PC-9 (cell line): Measurements from ENCODE around the gene PKN2. TPM values are rescaled to one million over a fixed set of nuclear protein-coding genes. Genes with fewer than 3 reads are reported as not detected.
A peak's percentile ranks its signal among the peaks of the same experiment; 100 is the strongest.

Source experiments
- BruUV-seq: library from RNA; stranded (reverse); fragments of 400-500 nt; replicated peaks from 2 replicates; lab custom pipeline; 2021; lab: Mats Ljungman, UMichigan
- CTCF ChIA-PET: fragments of 300-600 bp; sonication (Branson Sonifier 250); formaldehyde crosslinking; loops from one replicate; lab custom pipeline; 2022; ENCODE audit warnings: antibody characterized with exemption; lab: Charles Lee
- POLR2A ChIA-PET: fragments of 300-600 bp; sonication (Branson Sonifier 250); formaldehyde crosslinking; loops from one replicate; lab custom pipeline; 2022; ENCODE audit warnings: antibody characterized with exemption; ENCODE audit not compliant: unreplicated experiment; lab: Charles Lee
- DNase-seq, 2 experiments: peaks; one replicate each; pipeline versions ENCODE4 v3.0.0 to v3.0.0-alpha.2; 2015 to 2022; ENCODE audit warnings: mixed read lengths in 1 of 2
- H2AFZ ChIP-seq: fragments of 200-600 bp; sonication (generic); 2 replicates; pipeline ENCODE4 v1.8.1; 2017; ENCODE audit warnings: antibody characterized with exemption
- H3F3A ChIP-seq: fragments of 200-600 bp; sonication (generic); 2 replicates; pipeline ENCODE4 v1.8.1; 2017; ENCODE audit warnings: antibody characterized with exemption, mild to moderate bottlenecking, low read depth; ENCODE audit not compliant: insufficient read depth
- H3K27ac ChIP-seq: fragments of 200-600 bp; sonication (generic); 2 replicates; pipeline ENCODE4 v1.6.1; 2016; ENCODE audit warnings: mixed run types
- H3K27me3 ChIP-seq: fragments of 200-600 bp; sonication (generic); 2 replicates; pipeline ENCODE4 v1.6.1; 2016; ENCODE audit warnings: low read depth, mixed run types; ENCODE audit not compliant: insufficient read depth
- H3K36me3 ChIP-seq: fragments of 200-600 bp; sonication (generic); 2 replicates; pipeline ENCODE4 v1.6.1; 2016; ENCODE audit warnings: low read depth, mixed run types
- H3K4me1 ChIP-seq: fragments of 200-600 bp; sonication (generic); replicated peaks from 2 replicates; pipeline ENCODE4 v1.6.1; 2016; ENCODE audit warnings: mixed run types; ENCODE audit not compliant: insufficient read depth
- H3K4me2 ChIP-seq: fragments of 200-600 bp; sonication (generic); 2 replicates; pipeline ENCODE4 v1.6.1; 2017; ENCODE audit warnings: mixed run types
- H3K4me3 ChIP-seq: fragments of 200-600 bp; sonication (generic); 2 replicates; pipeline ENCODE4 v1.6.1; 2016; ENCODE audit warnings: mixed run types
- H3K79me2 ChIP-seq: fragments of 200-600 bp; sonication (generic); 2 replicates; pipeline ENCODE4 v1.6.1; 2017; ENCODE audit warnings: low read depth, mixed run types
- H3K9me2 ChIP-seq: fragments of 200-600 bp; sonication (generic); 2 replicates; pipeline ENCODE4 v1.8.1; 2017; ENCODE audit warnings: mild to moderate bottlenecking; ENCODE audit not compliant: insufficient read depth
- H3K9me3 ChIP-seq: fragments of 200-600 bp; sonication (generic); 2 replicates; pipeline ENCODE4 v1.8.1; 2016; ENCODE audit warnings: low read depth; ENCODE audit not compliant: insufficient read depth
- H4K20me1 ChIP-seq: fragments of 200-600 bp; sonication (generic); 2 replicates; pipeline ENCODE4 v1.8.1; 2017; ENCODE audit not compliant: insufficient read depth
- EZH2 ChIP-seq: fragments of 200-600 bp; sonication (generic); IDR thresholded peaks from 2 replicates; pipeline ENCODE4 v1.8.0; 2017; ENCODE audit warnings: antibody characterized with exemption, low read depth
- intact Hi-C: fragments of 100-400 bp; cut with micrococcal nuclease; formaldehyde crosslinking; loops from one replicate; pipeline ENCODE4 v1.10.0; 2022; ENCODE audit not compliant: unreplicated experiment
- total RNA-seq: library from RNA; stranded (reverse); gene quantifications from 2 replicates; pipeline ENCODE4 v1.2.3, GENCODE V29; 2021
- TF ChIP-seq, protein P1 (sequence below): fragments of 200-600 bp; sonication (generic); conservative IDR thresholded peaks from 2 replicates; pipeline ENCODE4 v1.6.1; 2017; ENCODE audit warnings: mixed run types, antibody characterized with exemption, mild to moderate bottlenecking, moderate library complexity

The PKN2 gene
- total RNA-seq, 1 experiment from 2014 or later = 79.3 TPM

GRCh38 chr1:88680471-88680870 lies 3.6 kb upstream of the PKN2 start:
- Histone ChIP-seq H2AFZ (no peak overlapping the region), H3K36me3 (no peaks in the 10 kb centered on the region), H3K9me3 (no peaks in the 10 kb centered on the region), H3K9me2 (no peaks in the 10 kb centered on the region), H3K4me1 (peaks cover 14% of the 10 kb centered on the region), H3K79me2 (peaks cover 27% of the 10 kb centered on the region), H3F3A (peaks cover 27% of the 10 kb centered on the region), H4K20me1 (no peaks in the 10 kb centered on the region), H3K4me2 (no peak overlapping the region), H3K4me3 (no peak overlapping the region), H3K27ac (no peak overlapping the region), H3K27me3 (no peaks in the 10 kb centered on the region)
- ChIA-PET POLR2A (no interaction called here), CTCF (no interaction called here)
- DNase-seq = no peak
- TF ChIP-seq EZH2 = no peak
- TF ChIP-seq, protein P1, sequence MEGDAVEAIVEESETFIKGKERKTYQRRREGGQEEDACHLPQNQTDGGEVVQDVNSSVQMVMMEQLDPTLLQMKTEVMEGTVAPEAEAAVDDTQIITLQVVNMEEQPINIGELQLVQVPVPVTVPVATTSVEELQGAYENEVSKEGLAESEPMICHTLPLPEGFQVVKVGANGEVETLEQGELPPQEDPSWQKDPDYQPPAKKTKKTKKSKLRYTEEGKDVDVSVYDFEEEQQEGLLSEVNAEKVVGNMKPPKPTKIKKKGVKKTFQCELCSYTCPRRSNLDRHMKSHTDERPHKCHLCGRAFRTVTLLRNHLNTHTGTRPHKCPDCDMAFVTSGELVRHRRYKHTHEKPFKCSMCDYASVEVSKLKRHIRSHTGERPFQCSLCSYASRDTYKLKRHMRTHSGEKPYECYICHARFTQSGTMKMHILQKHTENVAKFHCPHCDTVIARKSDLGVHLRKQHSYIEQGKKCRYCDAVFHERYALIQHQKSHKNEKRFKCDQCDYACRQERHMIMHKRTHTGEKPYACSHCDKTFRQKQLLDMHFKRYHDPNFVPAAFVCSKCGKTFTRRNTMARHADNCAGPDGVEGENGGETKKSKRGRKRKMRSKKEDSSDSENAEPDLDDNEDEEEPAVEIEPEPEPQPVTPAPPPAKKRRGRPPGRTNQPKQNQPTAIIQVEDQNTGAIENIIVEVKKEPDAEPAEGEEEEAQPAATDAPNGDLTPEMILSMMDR = no peak
- BruUV-seq = no TSS peak
- intact Hi-C loops = loop anchor here (5.0 kb wide), 1 partner anchor 212 kb away; the partner anchor contains the start of gene GTF2B

- Histone ChIP-seq H3K27ac (no peak overlapping the region), H3K4me1 (peaks cover 19% of the 10 kb centered on the region), H2AFZ (no peak overlapping the region), H4K20me1 (0 out of 2 replicates have a peak, but pooled peaks cover 5% of the 10 kb centered on the region), H3K36me3 (no peaks in the 10 kb centered on the region), H3K9me3 (no peaks in the 10 kb centered on the region), H3K79me2 (peaks cover 32% of the 10 kb centered on the region), H3K27me3 (no peaks in the 10 kb centered on the region), H3K4me3 (no peak overlapping the region), H3K4me2 (no peak overlapping the region), H3F3A (peaks cover 32% of the 10 kb centered on the region), H3K9me2 (no peaks in the 10 kb centered on the region)
- ChIA-PET CTCF (no interaction called here), POLR2A (no interaction called here)
- BruUV-seq = no TSS peak
- DNase-seq = no peak
- TF ChIP-seq EZH2 = no peak
- intact Hi-C loops = loop anchor here (5.0 kb wide), 1 partner anchor 211 kb away; the partner anchor contains the start of gene GTF2B
Measured at GRCh38 chr1:88680911-88681622, 3.0 kb upstream of the PKN2 start.

DNA sequence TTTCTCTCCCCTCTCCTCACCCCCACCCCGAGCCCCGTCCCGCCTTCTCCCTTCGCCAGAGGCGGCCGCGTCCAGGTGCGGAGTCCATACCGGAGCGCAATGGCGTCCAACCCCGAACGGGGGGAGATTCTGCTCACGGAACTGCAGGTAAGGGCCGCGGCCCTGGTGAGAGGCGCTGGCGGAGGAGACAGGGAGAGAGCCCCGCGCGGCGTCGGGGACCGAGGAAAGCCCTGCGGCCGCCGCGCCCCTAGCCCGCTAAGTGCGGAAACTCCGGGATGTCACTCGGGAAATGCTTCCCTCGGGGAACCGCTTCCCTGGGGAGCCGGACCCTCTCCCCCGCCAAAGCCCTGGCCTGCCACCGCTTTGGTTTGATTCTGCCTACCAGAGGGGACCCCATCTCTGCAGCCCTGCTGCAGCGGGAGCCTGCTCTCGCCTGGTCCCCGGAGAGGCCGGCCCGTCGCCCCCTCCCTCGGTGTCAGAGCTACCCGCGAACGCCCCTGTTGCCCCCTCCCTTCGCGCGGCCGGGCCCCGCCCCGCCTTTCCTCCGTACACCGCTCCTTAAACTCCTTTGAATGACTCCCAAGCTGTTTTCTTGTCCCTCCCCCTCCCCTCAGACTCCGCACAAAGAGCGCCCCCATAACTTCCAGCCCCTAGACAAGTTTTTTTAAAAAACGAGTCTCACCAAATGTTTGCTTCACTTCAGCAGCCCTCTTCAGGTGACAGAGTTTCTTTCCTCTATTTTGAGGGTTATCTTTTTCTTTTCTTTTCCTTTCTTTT lies 597 bp downstream of the PKN2 start:
- CTCF ChIA-PET = interaction anchor here (0.6 to 1.2 kb wide), 9 partner anchors 16 to 1290 kb away, joined by 3 to 7 read pairs (median 4); no protein-coding TSS in a partner anchor
- peak overlapping the region; percentile 98 for H3K4me3 ChIP-seq
- H4K20me1 ChIP-seq = peaks cover 24% of the 10 kb centered on the region; the same call in 1 of the 2 replicates
- peak overlapping the region; percentile 90 for H3K27ac ChIP-seq
- H3K4me1 ChIP-seq = peaks cover 42% of the 10 kb centered on the region
- TF ChIP-seq EZH2 = no peak
- TF ChIP-seq, protein P1 = no peak; the same call in 1 of the 2 replicates
- no peaks in the 10 kb centered on the region for H3K9me2 ChIP-seq
- H3K36me3 ChIP-seq = peaks cover 10% of the 10 kb centered on the region; the same call in 1 of the 2 replicates
- peak overlapping the region; percentile 89 for H3K4me2 ChIP-seq
- H3K27me3 ChIP-seq = no peaks in the 10 kb centered on the region
- peaks cover 69% of the 10 kb centered on the region for H3K79me2 ChIP-seq
- intact Hi-C loops = loop anchor here (1.0 to 5.0 kb wide), 2 partner anchors 90 to 208 kb away; partner anchors contain the start of gene GTF2B
- BruUV-seq = no TSS peak
- POLR2A ChIA-PET = interaction anchor here (0.5 to 0.7 kb wide), 8 partner anchors 10 to 205 kb away, joined by 3 to 7 read pairs (median 4); no protein-coding TSS in a partner anchor
- no peaks in the 10 kb centered on the region for H3K9me3 ChIP-seq
- peak overlapping the region; percentile 94 for H2AFZ ChIP-seq
- peaks cover 36% of the 10 kb centered on the region for H3F3A ChIP-seq
- peak; percentile 72 to 79 for DNase-seq
